IPS-18c (cell line): Measurements from ENCODE around the gene OR2AT4.
"Not testable (repeated sequence)": the region's sequence is repeated elsewhere in the genome, so short reads cannot be mapped to it uniquely, and the experiment has no call there.

ENCODE experiments used
- H3K4me3 ChIP-seq: 2 replicates; pipeline ENCODE4 v1.7.0; 2013; ENCODE audit warnings: low read depth, mild to moderate bottlenecking, low read length, moderate library complexity; ENCODE audit not compliant: insufficient read depth
- H3K9me3 ChIP-seq: one replicate; pipeline ENCODE4 v1.6.1; 2013; ENCODE audit warnings: mild to moderate bottlenecking, low read length, moderate library complexity; ENCODE audit not compliant: control insufficient read depth, insufficient read depth

OR2AT4 gene

GRCh38 chr11:75079546-75079945 lies 17.1 kb downstream of the OR2AT4 start:
- H3K4me3 ChIP-seq = no peak overlapping the region

GRCh38 chr11:75078233-75078632 lies 18.4 kb downstream of the OR2AT4 start:
- H3K9me3 ChIP-seq = no peaks in the 10 kb centered on the region
- no peak overlapping the region for H3K4me3 ChIP-seq

More at GRCh38 chr11:75079546-75079945, 17.1 kb downstream of the OR2AT4 start:
- no peaks in the 10 kb centered on the region for H3K9me3 ChIP-seq

- H3K9me3 ChIP-seq = no peaks in the 10 kb centered on the region
- H3K4me3 ChIP-seq = no peak overlapping the region
Observed at GRCh38 chr11:75077316-75077715, 19.4 kb downstream of the OR2AT4 start.

GRCh38 chr11:75076671-75077070 lies 20.0 kb downstream of the OR2AT4 start:
- no peaks in the 10 kb centered on the region for H3K9me3 ChIP-seq
- H3K4me3 ChIP-seq = no peak overlapping the region

- no peak overlapping the region for H3K4me3 ChIP-seq
- H3K9me3 ChIP-seq = no peaks in the 10 kb centered on the region
Observed at GRCh38 chr11:75073459-75074190, 23.1 kb downstream of the OR2AT4 start.

GRCh38 chr11:75072582-75072981 lies 24.1 kb downstream of the OR2AT4 start:
- Histone ChIP-seq H3K9me3 (no peaks in the 10 kb centered on the region), H3K4me3 (no peak overlapping the region)

GRCh38 chr11:75069473-75069872 lies 27.2 kb downstream of the OR2AT4 start:
- Histone ChIP-seq H3K9me3 (no peaks in the 10 kb centered on the region), H3K4me3 (no peak overlapping the region)

- H3K4me3 ChIP-seq = no peak overlapping the region
- H3K9me3 ChIP-seq = no peaks in the 10 kb centered on the region
Observed at GRCh38 chr11:75068993-75069392, 27.7 kb downstream of the OR2AT4 start.

GRCh38 chr11:75068559-75068958 lies 28.1 kb downstream of the OR2AT4 start:
- Histone ChIP-seq H3K9me3 (no peaks in the 10 kb centered on the region), H3K4me3 (no peak overlapping the region)

GRCh38 chr11:75066061-75066460 lies 30.6 kb downstream of the OR2AT4 start:
- H3K9me3 ChIP-seq = no peaks in the 10 kb centered on the region
- H3K4me3 ChIP-seq = no peak overlapping the region

- Histone ChIP-seq H3K4me3 (no peak overlapping the region), H3K9me3 (no peaks in the 10 kb centered on the region)
Observed at GRCh38 chr11:75063741-75064314, 32.8 kb downstream of the OR2AT4 start.

GRCh38 chr11:75059299-75059698 lies 37.4 kb downstream of the OR2AT4 start:
- no peak overlapping the region for H3K4me3 ChIP-seq
- H3K9me3 ChIP-seq = no peaks in the 10 kb centered on the region

- no peak overlapping the region for H3K4me3 ChIP-seq
- H3K9me3 ChIP-seq = no peaks in the 10 kb centered on the region
Observed at GRCh38 chr11:75056814-75057213, 39.9 kb downstream of the OR2AT4 start.

- no peaks in the 10 kb centered on the region for H3K9me3 ChIP-seq
- H3K4me3 ChIP-seq = no peak overlapping the region
Observed at GRCh38 chr11:75055511-75055910, 41.2 kb downstream of the OR2AT4 start.

GRCh38 chr11:75052457-75052856 lies 44.2 kb downstream of the OR2AT4 start:
- Histone ChIP-seq H3K9me3 (no peaks in the 10 kb centered on the region), H3K4me3 (no peak overlapping the region)

GRCh38 chr11:75051043-75051442 lies 45.6 kb downstream of the OR2AT4 start:
- H3K4me3 ChIP-seq = no peak overlapping the region
- H3K9me3 ChIP-seq = no peaks in the 10 kb centered on the region

GRCh38 chr11:75050516-75050915 lies 46.2 kb downstream of the OR2AT4 start:
- no peak overlapping the region for H3K4me3 ChIP-seq
- H3K9me3 ChIP-seq = no peaks in the 10 kb centered on the region

- H3K9me3 ChIP-seq, H3K4me3 ChIP-seq: not testable (repeated sequence)
Observed at GRCh38 chr11:75049501-75050266, 47.0 kb downstream of the OR2AT4 start.
